PC-9 (cell line): ENCODE data around the gene AP4S1. TPM values are rescaled to one million over a fixed set of nuclear protein-coding genes. Genes with fewer than 3 reads are reported as not detected.

Source experiments
- BruUV-seq: library from RNA; stranded (reverse); fragments of 400-500 nt; replicated peaks from 2 replicates; lab custom pipeline; 2021; lab: Mats Ljungman, UMichigan
- CTCF ChIA-PET: fragments of 300-600 bp; sonication (Branson Sonifier 250); formaldehyde crosslinking; loops from one replicate; lab custom pipeline; 2022; ENCODE audit warnings: antibody characterized with exemption; lab: Charles Lee
- POLR2A ChIA-PET: fragments of 300-600 bp; sonication (Branson Sonifier 250); formaldehyde crosslinking; loops from one replicate; lab custom pipeline; 2022; ENCODE audit warnings: antibody characterized with exemption; ENCODE audit not compliant: unreplicated experiment; lab: Charles Lee
- DNase-seq, 2 experiments: peaks; one replicate each; pipeline versions ENCODE4 v3.0.0 to v3.0.0-alpha.2; 2015 to 2022; ENCODE audit warnings: mixed read lengths in 1 of 2
- H2AFZ ChIP-seq: fragments of 200-600 bp; sonication (generic); 2 replicates; pipeline ENCODE4 v1.8.1; 2017; ENCODE audit warnings: antibody characterized with exemption
- H3F3A ChIP-seq: fragments of 200-600 bp; sonication (generic); 2 replicates; pipeline ENCODE4 v1.8.1; 2017; ENCODE audit warnings: antibody characterized with exemption, mild to moderate bottlenecking, low read depth; ENCODE audit not compliant: insufficient read depth
- H3K27ac ChIP-seq: fragments of 200-600 bp; sonication (generic); 2 replicates; pipeline ENCODE4 v1.6.1; 2016; ENCODE audit warnings: mixed run types
- H3K27me3 ChIP-seq: fragments of 200-600 bp; sonication (generic); 2 replicates; pipeline ENCODE4 v1.6.1; 2016; ENCODE audit warnings: low read depth, mixed run types; ENCODE audit not compliant: insufficient read depth
- H3K36me3 ChIP-seq: fragments of 200-600 bp; sonication (generic); 2 replicates; pipeline ENCODE4 v1.6.1; 2016; ENCODE audit warnings: low read depth, mixed run types
- H3K4me1 ChIP-seq: fragments of 200-600 bp; sonication (generic); replicated peaks from 2 replicates; pipeline ENCODE4 v1.6.1; 2016; ENCODE audit warnings: mixed run types; ENCODE audit not compliant: insufficient read depth
- H3K4me2 ChIP-seq: fragments of 200-600 bp; sonication (generic); 2 replicates; pipeline ENCODE4 v1.6.1; 2017; ENCODE audit warnings: mixed run types
- H3K4me3 ChIP-seq: fragments of 200-600 bp; sonication (generic); 2 replicates; pipeline ENCODE4 v1.6.1; 2016; ENCODE audit warnings: mixed run types
- H3K79me2 ChIP-seq: fragments of 200-600 bp; sonication (generic); 2 replicates; pipeline ENCODE4 v1.6.1; 2017; ENCODE audit warnings: low read depth, mixed run types
- H3K9me2 ChIP-seq: fragments of 200-600 bp; sonication (generic); 2 replicates; pipeline ENCODE4 v1.8.1; 2017; ENCODE audit warnings: mild to moderate bottlenecking; ENCODE audit not compliant: insufficient read depth
- H3K9me3 ChIP-seq: fragments of 200-600 bp; sonication (generic); 2 replicates; pipeline ENCODE4 v1.8.1; 2016; ENCODE audit warnings: low read depth; ENCODE audit not compliant: insufficient read depth
- H4K20me1 ChIP-seq: fragments of 200-600 bp; sonication (generic); 2 replicates; pipeline ENCODE4 v1.8.1; 2017; ENCODE audit not compliant: insufficient read depth
- EZH2 ChIP-seq: fragments of 200-600 bp; sonication (generic); IDR thresholded peaks from 2 replicates; pipeline ENCODE4 v1.8.0; 2017; ENCODE audit warnings: antibody characterized with exemption, low read depth
- intact Hi-C: fragments of 100-400 bp; cut with micrococcal nuclease; formaldehyde crosslinking; loops from one replicate; pipeline ENCODE4 v1.10.0; 2022; ENCODE audit not compliant: unreplicated experiment
- total RNA-seq: library from RNA; stranded (reverse); gene quantifications from 2 replicates; pipeline ENCODE4 v1.2.3, GENCODE V29; 2021
- TF ChIP-seq, protein P1 (sequence below): fragments of 200-600 bp; sonication (generic); conservative IDR thresholded peaks from 2 replicates; pipeline ENCODE4 v1.6.1; 2017; ENCODE audit warnings: mixed run types, antibody characterized with exemption, mild to moderate bottlenecking, moderate library complexity

AP4S1 gene
- total RNA-seq, 1 experiment from 2014 or later: 2.8 TPM

DNA sequence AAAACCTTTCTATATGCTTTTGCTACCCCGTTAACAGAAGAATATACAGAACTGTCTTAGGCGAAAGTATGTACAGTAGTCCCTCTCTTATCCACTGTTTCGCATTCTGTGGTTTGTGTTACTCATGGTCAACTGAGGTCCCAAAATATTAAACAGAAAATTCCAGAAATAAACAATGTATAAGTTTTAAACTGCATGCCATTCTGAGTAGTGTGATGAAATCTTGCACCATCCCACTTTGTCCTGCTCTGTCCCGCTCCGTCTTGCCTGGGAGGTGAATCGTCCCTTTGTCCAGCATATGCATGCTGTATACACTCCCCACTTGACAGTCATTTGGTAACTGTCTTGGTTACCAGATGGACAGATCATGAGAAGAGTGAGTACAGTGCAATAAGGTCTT is 70.8 kb downstream of the AP4S1 start:
- no peaks in the 10 kb centered on the region for H3K79me2 ChIP-seq

DNA sequence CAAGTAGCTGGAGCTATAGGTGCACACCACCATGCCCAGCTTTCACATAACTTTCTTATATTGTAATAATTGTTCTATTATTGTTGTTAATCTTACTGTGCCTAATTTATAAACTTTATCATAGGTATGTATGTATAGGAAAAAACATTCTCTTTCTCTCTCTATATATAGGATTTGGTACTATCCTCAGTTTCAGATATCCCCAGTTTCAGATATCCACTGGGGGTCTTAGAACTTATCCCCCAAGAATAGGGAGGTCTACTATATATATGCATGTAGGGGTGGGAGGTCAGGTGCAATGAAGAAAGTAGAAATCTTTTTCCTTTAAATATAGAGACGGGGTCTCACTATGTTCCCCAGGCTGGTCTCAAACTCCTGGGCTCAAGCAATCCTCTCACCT is 71.6 kb downstream of the AP4S1 start:
- peaks cover 4% of the 10 kb centered on the region; the same call in 1 of the 2 replicates for H3K36me3 ChIP-seq
- no peak overlapping the region for H3K27ac ChIP-seq
- no peak overlapping the region for H3K4me2 ChIP-seq
- CTCF ChIA-PET: no interaction called here
- no peaks in the 10 kb centered on the region for H3K9me2 ChIP-seq
- H3F3A ChIP-seq: no peaks in the 10 kb centered on the region
- no peaks in the 10 kb centered on the region for H3K79me2 ChIP-seq
- no peak for DNase-seq
- no TSS peak for BruUV-seq
- H3K4me1 ChIP-seq: no peaks in the 10 kb centered on the region
- intact Hi-C loops: no loop called here
- POLR2A ChIA-PET: no interaction called here
- H3K9me3 ChIP-seq: no peaks in the 10 kb centered on the region
- H4K20me1 ChIP-seq: no peaks in the 10 kb centered on the region
- H3K4me3 ChIP-seq: no peak overlapping the region
- no peak for TF ChIP-seq EZH2
- TF ChIP-seq, protein P1, sequence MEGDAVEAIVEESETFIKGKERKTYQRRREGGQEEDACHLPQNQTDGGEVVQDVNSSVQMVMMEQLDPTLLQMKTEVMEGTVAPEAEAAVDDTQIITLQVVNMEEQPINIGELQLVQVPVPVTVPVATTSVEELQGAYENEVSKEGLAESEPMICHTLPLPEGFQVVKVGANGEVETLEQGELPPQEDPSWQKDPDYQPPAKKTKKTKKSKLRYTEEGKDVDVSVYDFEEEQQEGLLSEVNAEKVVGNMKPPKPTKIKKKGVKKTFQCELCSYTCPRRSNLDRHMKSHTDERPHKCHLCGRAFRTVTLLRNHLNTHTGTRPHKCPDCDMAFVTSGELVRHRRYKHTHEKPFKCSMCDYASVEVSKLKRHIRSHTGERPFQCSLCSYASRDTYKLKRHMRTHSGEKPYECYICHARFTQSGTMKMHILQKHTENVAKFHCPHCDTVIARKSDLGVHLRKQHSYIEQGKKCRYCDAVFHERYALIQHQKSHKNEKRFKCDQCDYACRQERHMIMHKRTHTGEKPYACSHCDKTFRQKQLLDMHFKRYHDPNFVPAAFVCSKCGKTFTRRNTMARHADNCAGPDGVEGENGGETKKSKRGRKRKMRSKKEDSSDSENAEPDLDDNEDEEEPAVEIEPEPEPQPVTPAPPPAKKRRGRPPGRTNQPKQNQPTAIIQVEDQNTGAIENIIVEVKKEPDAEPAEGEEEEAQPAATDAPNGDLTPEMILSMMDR: no peak
- no peak overlapping the region for H2AFZ ChIP-seq
- H3K27me3 ChIP-seq: no peaks in the 10 kb centered on the region

More for the DNA sequence above, 70.8 kb downstream of the AP4S1 start:
- H3K4me2 ChIP-seq: no peak overlapping the region
- intact Hi-C loops: no loop called here
- no peak overlapping the region for H2AFZ ChIP-seq
- BruUV-seq: no TSS peak
- CTCF ChIA-PET: no interaction called here
- no peaks in the 10 kb centered on the region for H3K9me2 ChIP-seq
- H3K4me3 ChIP-seq: no peak overlapping the region
- POLR2A ChIA-PET: no interaction called here
- no peaks in the 10 kb centered on the region for H3K9me3 ChIP-seq
- no peaks in the 10 kb centered on the region for H3K4me1 ChIP-seq
- H3F3A ChIP-seq: no peaks in the 10 kb centered on the region
- no peak for TF ChIP-seq EZH2
- TF ChIP-seq, protein P1: no peak
- no peaks in the 10 kb centered on the region for H4K20me1 ChIP-seq
- H3K27ac ChIP-seq: no peak overlapping the region
- no peak for DNase-seq
- no peaks in the 10 kb centered on the region for H3K36me3 ChIP-seq
- no peaks in the 10 kb centered on the region for H3K27me3 ChIP-seq

DNA sequence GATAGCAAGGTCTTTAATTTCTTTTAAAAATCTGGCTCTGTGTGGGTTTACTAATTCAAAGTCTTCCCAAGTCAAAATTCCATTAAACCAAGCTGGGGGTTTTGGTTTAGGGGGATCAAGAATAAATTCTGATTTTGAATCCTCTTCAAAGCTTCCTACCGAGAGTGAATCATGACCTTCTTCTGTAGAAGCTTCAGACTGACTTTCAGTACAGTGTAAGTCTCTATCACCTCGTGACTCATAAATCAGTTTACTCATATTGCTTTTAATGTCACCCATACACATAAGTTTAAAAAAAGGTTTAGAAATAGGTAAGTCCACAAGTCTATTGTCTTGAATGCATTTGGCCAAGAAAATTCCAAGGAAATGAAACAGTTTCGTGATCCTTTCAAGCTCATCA is 81.3 kb downstream of the AP4S1 start:
- no peaks in the 10 kb centered on the region for H3K4me1 ChIP-seq
- DNase-seq: no peak
- intact Hi-C loops: no loop called here
- no peaks in the 10 kb centered on the region for H3K27me3 ChIP-seq
- no peaks in the 10 kb centered on the region for H3F3A ChIP-seq
- peaks cover 3% of the 10 kb centered on the region; the same call in 1 of the 2 replicates for H3K36me3 ChIP-seq
- H4K20me1 ChIP-seq: no peaks in the 10 kb centered on the region
- no peaks in the 10 kb centered on the region for H3K9me2 ChIP-seq
- H3K4me2 ChIP-seq: no peak overlapping the region
- BruUV-seq: TSS peak; percentile 23
- H3K4me3 ChIP-seq: no peak overlapping the region
- no peaks in the 10 kb centered on the region for H3K79me2 ChIP-seq
- POLR2A ChIA-PET: no interaction called here
- CTCF ChIA-PET: no interaction called here
- H3K27ac ChIP-seq: no peak overlapping the region
- H2AFZ ChIP-seq: no peak overlapping the region
- H3K9me3 ChIP-seq: no peaks in the 10 kb centered on the region
- no peak for TF ChIP-seq EZH2
- TF ChIP-seq, protein P1: no peak
